HG03175 (cell line): ENCODE data around the gene CNOT3.

Experiments used
- ATAC-seq: cut with Tn5 transposase; IDR thresholded peaks from one replicate; pipeline ENCODE4 v1.9.1; 2021; ENCODE audit warnings: mild to moderate bottlenecking, moderate library complexity; ENCODE audit not compliant: unreplicated experiment

Gene CNOT3

DNA sequence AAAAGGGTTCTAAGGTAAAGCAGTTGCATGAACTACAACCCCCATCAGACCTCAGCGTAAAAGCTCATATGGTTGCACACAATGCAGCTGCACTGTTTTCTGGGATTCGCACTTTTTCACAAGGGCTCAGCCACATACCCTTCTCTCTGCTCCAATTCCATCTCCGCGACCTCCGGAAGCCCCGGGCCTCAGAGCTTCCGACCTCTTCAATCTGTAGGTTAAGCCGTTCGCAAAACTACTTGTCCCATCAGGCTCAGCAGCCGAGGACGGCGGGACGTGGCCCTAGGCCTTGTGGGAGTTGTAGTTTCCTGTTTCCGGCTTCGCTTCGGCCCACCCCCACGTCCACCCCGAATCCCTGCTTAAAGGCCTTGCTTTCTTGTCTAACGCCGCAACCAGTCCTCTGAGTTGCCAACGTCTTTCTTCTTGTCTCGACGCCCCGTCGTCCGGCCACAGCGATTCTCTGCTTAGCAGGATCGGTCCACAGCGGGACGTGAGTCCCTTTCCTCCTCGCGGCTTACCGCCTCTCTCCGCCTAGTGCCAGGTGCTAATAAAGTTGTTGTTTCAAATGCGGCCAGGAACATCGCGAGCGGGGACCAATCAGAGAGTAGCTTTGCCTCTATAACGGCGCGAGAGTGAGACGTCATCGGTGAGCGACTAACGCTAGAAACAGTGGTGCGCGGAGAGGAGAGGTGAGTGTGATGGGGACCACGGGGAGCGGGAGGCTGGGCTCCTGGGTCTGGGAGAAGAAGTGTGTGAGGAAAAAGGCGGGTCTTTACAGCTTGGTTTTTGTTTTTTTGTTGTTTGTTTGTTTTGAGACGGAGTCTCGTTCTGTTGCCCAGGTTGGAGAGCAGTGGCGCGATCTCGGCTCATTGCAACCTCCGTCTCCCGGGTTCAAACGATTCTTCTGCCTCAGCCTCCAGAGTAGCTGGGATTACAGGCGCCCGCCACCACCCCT is 22.2 kb upstream of the CNOT3 start, which contains the start of the genes PRPF31 and TFPT:
Gene PRPF31 (plus strand): TSS at position 646 of the 955 bp plus-strand sequence. CDS start 2,525 bp downstream, outside the sequence.
Gene TFPT (minus strand): TSS at position 549 of the 955 bp plus-strand sequence. CDS start 388 bp downstream, at position 161.
- ATAC-seq, result peak; percentile 77

DNA sequence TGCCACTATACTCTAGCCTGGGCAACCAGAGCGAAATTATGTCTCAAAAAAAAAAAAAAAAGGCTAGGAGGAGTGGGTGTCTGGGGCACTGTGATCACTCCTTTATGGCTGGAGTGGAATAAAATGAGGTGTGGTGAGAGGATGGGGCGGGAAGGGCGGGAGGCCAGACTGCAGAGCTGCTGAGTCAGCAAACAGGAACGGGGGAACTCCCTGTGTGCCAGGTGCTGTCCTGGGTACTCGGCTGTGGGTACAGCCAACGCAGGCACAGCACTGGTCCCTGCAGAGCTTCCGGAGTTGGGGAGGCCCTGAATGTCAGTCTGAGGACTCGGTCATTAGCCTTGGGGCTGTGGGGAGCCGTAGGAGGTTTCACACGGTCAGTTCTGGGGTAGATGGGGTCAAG is 16.3 kb upstream of the CNOT3 start:
- no peak for ATAC-seq

DNA sequence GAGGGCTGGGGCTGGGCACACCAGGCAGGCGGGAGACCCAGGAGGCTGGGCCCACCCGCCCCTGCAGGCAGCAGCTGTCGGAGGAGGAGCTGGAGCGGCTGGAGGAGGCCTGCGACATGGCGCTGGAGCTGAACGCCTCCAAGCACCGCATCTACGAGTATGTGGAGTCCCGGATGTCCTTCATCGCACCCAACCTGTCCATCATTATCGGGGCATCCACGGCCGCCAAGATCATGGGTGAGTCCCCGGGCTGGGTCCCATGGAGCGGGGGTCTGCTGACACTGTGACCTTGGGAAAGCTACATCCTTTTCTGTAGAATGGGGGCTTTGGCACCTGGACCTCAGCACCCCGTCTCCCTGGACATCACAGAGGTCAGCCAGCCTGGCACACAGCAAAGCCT is 13.9 kb upstream of the CNOT3 start:
- no peak for ATAC-seq

DNA sequence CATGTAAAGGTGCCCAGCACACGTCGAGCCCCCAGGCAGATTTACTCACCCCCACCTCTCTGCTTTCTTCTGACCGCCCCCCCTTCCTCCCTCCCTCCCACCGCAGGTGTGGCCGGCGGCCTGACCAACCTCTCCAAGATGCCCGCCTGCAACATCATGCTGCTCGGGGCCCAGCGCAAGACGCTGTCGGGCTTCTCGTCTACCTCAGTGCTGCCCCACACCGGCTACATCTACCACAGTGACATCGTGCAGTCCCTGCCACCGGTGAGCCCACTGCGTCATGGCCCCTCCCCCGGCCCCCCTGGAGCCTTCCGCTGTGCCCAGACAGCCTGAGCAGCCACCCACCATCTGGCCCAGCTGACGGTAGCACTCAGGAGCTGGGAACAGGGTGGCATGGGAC is 13.2 kb upstream of the CNOT3 start:
- ATAC-seq, result no peak

DNA sequence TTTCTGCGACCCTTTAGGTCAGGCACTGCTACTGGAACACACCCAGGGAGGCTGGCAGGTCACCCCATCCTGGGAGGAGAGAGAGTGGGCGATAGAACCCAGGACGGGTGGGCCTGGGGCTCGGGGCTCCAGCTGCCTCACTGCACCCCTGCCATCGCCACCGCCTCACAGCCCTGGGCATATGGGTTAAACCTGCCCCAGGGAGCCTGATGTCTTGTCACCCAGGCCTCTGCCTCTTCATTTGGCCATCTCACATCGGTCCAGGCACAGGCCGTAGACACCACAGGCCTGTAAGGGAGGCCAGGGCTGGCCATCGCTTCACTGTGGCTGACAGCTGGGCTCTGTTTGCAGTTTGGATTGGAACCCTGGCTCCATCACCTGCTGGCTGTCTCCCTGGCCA is 11.8 kb upstream of the CNOT3 start:
- no peak for ATAC-seq

DNA sequence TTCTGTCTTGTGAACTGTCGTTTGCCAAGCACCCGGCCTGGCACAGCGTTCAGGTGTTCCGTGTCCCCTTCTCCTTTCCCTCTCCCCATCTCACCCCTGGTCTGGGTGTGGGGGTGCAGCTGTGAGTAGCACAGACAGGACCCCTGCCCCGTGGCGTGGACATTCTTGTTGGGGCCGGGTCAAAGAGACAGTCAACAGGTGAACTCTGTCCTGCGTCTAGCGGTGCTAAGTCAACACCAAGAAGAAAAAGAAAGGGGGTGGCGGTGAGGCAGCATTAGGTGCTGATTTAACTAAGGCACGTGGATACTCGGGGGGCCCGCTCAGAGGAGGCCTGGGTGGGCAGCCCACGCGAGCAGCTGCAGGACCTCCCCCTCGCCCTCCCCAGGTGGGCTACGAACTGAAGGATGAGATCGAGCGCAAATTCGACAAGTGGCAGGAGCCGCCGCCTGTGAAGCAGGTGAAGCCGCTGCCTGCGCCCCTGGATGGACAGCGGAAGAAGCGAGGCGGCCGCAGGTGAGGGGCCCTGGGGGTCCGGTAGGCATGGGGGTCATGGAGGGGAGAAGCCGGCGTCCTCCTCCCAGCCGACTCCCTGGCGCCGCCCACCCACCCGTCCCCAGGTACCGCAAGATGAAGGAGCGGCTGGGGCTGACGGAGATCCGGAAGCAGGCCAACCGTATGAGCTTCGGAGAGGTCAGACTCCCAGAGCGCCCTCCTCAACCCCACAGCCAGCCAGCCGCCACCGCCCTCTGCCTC is 9.7 kb upstream of the CNOT3 start:
- no peak for ATAC-seq

DNA sequence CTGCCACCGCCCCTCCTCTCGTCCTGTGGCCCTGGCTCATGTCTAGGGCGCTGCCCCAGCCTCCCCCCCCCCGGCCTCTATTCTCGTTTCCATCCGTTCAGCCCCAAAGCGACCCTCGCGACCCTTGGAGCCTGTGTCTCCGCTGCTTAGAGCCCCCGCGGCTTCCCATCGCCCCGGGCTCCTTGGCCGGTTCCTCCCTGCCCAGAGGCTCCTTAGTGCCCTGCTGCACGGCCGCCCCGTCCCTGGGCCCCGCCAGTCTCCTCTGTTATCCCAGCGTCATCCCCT is 9.2 kb upstream of the CNOT3 start:
- ATAC-seq, result no peak

DNA sequence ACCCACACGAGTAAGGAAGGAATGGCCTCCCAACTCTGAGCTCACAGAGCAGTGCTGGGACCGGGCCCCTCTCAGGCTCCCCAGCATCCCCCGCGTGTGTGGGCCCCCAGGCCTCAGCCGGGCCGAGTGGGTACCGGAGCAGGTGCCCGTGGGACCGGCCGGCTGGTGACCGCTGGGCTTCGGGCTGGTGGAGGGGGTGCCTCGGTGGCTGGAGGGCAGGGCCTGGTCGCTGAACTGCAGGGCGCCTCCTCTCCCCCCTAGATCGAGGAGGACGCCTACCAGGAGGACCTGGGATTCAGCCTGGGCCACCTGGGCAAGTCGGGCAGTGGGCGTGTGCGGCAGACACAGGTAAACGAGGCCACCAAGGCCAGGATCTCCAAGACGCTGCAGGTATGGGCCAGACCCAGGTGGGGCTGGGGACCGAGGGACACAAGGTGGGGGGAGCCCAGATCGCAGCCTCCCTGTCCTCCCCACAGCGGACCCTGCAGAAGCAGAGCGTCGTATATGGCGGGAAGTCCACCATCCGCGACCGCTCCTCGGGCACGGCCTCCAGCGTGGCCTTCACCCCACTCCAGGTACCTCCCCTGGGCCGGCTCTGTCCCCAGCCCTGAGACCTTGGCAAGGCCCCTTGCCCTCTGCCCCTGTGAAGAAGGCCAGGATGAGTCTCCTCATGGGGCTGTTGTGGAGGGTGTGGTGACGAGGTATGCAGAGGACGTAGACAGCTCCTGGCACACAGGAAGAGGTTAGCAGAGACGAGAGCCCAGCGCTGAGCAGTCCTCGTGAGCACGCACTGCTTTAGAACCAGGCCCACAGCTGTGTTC is 8.6 kb upstream of the CNOT3 start:
- no peak for ATAC-seq

DNA sequence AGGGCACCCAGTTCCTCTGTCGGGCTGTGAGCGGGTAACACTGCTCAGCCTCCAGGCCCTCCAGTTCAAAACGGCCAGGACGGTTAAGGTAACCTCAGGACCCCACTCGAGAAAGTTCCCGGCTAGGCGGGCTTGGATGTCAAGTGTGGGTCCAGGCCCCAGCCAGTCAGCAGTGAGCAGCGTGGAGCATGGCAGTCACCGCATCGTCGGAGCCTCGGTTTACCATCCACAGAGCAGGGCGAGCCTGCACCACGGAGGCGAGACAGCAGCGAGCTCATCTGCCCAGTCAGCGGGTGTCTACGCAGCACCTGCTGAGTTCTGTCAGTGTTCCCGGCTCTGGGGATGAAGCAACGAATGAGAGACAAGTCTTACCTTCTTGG is 8.0 kb upstream of the CNOT3 start:
- ATAC-seq, result no peak

DNA sequence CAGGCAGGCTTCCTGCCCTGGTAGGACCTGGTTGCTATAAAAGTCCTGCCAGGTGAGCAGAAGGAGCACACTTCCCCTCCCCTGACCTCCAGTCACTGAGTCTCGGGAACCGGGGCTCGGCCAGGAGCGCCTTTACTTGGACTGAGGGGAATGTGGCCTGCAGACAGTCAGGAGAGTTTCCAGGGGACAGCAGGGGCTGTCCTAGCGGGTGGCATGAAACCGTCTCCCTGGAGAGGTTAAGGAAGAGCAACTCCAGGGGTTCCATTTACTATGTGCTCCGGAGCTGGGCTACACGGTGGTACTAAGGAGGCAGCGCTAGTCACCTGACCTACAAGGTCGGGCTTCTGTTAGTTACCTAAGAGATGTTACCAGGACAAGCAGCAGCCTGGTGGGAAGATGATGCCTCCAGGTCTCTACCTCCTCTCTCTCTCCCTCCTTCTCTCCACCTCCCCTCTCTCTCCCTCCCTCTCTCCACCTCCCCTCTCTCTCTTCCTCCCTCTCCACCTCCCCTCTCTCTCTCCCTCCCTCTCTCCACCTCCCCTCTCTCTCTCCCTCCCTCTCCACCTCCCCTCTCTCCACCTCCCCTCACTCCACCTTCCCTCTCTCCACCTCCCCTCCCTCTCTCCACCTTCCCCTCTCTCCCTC is 4.1 kb upstream of the CNOT3 start:
- ATAC-seq, result no peak

DNA sequence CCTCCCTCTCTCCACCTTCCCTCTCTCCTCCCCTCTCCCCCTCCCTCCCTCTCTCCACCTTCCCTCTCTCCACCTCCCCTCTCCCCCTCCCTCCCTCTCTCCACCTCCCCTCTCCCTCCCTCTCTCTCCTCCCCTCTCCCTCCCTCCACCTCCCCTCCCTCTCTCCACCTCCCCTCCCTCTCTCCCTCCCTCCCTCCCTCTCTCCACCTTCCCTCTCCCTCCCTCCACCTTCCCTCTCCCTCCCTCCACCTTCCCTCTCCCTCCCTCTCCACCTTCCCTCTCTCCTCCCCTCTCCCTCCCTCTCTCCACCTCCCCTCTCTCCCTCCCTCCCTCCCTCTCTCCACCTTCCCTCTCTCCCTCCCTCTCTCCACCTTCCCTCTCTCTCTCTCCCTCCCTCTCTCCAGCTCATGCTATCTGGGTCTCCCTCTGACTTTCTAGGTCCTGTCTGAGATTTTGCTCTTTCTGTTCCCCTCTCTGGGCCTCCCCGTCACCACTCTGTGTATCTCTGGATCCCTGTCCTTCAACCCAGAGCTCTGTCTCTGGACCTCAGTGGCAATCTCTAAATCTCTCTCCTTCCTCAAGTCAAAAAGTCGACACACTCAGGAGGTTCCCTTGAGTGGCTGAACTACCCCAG is 3.5 kb upstream of the CNOT3 start:
- ATAC-seq, result no peak

DNA sequence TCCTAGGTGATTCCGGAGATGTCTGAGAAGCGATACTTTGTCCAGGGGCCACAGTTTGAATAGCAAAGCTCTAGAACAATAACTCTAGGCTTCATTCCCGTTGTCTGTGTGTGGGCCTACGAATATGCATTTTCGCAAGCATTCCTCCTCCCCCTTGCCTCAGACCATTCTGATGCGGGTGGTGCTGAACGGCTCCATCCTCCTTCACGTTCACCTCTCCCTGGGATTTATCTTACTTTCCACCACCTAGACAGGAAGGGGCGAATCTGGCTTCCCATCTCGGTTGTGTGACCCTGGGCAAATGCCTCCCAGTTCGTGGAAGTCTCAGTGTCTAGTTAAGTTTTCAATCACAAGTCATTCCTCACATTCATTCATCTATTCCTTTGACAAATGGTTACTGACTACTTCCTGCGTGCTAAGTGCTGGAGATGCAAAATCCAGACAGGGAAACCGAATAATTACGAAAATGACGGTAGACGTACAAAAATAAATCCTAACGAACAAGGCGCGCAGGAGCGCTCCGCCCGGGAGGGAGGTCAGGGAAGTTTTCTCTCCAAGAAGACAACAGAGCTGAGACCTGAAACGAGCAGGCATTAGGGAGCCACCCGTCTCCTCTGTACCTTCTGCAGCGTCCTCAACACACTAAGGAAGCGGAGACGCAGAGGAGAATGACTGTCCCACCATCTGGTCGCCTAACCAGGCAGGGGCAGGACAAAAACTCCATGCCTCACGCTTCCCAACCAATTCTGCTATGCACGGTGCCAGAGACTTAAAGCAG is 1.3 kb upstream of the CNOT3 start:
- no peak for ATAC-seq

DNA sequence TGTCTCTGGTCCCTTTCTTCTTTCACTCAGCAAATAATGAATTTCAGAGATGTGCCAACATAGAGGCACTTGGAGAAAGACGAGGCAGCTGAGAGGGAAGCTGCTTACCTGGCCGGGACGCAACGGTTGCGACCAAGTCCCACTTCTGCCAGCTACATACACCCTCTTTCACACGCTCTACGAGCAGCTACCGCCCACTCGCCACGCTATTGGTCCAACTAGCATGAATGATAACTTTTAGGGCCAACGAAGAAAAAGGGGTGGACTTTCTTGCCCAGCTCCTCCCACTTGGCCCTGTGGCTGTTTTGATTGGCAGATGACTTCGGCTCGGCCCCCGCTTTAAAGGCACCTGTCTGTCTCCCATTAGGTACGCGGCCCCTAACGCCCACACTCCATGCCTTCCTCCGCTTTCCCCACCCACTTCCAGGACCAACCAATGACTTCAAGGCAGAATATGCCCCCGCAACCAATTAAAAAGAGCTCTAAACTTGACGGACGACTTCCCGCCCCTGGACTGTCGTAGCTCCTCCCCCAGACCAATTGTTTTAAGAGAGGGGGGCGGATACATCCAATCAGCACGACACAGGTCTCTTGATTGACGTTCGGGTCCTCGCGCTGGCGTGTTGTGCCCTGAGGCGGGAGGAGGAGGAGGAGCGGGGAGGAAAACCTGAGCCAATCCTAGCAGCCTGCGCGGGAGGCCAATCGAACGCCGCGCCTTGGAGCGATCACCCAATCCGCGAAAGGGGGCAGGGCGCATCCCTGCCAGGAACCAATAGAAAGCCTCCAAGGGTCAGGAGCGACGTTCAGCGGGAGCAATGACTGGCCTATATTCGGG is 481 bp upstream of the CNOT3 start:
- peak; percentile 80 for ATAC-seq

DNA sequence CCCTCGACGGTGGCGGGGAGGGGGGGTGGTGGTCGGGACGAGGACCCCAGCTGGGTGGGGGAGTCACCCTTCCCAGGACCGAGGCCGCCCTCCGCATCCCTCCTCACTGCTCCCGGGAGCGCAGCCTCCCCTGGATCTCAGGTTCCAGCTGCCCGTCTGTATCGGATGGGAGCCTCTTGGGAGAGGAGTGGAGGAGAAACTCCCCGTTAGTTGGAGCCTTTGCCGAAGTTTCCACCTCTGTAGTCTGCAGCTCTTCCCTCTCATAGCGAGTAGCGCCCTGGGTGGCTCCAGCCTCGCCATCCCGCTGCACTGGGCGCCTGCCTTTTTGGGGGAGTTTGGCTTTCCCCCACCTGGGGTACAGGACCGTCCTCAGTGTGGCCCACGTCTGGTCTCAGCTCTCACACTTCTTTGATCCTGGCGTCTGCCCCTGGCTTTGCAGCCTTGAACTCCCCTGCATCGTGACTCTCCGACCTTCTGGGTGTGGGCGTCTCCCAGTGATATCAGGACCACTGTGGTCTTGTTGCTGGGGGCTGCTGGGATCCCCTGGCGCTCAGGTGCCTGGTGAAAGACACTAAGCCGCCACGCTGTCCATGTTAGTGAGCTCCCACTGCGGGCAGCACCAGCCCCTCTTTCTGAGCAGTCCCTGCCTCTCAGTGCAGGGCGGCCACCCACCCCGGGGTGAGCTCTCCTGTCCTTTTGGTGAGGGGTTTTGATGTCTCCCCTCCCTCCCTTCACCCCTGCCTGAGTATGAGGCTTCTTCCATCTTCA is 1.1 kb downstream of the CNOT3 start:
- no peak for ATAC-seq

DNA sequence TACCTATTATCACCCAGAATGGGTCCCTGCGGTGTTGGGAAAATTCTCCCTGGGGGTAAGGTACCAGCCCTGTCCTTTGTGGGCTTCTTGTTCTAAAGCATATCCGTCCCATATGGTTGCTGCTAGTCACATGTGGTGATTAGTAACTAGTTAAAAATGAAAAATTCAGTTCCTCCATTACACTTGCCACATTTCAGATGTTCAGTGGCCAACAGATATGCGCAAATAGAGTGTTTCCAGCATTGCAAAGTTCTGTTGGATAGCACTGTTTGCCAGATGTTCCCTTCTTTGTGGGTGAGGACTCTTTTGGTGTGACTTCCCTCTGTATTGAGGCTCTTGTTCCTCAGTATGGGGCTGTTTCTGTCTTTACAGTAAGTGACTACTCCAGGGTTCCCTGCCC is 3.8 kb downstream of the CNOT3 start:
- no peak for ATAC-seq

DNA sequence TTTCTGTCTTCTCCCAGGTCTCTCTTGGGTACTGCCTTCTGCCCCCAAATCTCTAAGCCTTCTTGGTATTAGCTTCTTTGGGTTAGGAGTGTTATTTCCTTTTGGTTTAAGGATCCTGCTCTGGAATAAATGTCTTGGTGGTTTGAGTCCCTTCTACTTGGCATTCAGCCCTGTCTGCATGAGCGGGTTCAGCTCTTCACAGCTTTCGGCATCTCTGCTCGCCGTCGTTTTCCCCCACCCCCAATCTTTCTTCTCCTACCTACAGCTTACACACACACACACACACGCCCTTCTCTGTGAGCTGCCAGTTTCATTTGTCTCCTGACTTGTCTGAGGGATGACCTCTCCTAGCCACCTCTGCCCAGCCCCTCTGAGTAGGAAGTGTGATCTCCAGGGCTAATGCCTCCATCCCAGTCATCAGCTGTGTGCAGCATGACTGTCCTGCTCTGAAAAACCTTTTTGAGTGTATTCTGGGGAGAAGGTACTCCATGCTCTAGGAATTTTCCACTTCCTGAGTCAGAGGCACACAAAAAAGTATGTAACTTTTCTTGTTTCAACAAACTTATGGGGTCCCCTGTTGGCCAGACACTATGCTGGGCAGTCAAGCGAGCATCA is 4.7 kb downstream of the CNOT3 start:
- no peak for ATAC-seq

DNA sequence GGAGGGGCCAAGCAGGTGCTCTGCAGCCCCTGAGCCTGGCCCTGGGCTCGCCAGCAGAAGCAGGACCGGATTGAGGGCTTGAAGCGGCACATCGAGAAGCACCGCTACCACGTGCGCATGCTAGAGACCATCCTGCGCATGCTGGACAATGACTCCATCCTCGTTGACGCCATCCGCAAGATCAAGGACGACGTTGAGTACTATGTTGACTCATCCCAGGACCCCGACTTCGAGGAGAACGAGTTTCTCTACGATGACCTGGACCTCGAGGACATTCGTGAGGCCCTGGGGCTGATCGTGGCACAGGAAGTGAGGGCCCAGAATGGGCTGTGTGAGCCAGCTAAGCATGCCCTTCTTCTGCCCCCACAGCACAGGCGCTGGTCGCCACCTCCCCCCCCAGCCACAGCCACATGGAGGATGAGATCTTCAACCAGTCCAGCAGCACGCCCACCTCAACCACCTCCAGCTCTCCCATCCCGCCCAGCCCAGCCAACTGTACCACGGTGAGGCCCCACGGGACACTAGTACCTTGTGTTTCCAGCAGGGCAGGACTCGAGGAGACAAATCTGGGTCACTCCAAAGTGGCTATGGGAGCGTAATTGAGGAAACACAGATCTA is 8.1 kb downstream of the CNOT3 start:
- no peak for ATAC-seq
